ENCODE results near the gene ENPP3.

- TF ChIP-seq POLR2A (IDR thresholded peaks at IDR 0.05; ENCODE audit: low read length) (no peak), GATA1 (IDR thresholded peaks at IDR 0.05; ENCODE audit: low read depth, low read length) (no peak)
Observed at GRCh38 chr6:131766631-131767030, 129.5 kb downstream of the ENPP3 start.
